ENCODE data around the gene ZBTB46. TPM values are rescaled to one million over a fixed set of nuclear protein-coding genes. Genes with fewer than 3 reads are reported as not detected.
A peak's percentile ranks its signal among the peaks of the same experiment; 100 is the strongest.
"Not testable (repeated sequence)": the region's sequence is repeated elsewhere in the genome, so short reads cannot be mapped to it uniquely, and the experiment has no call there.

The ZBTB46 gene
- total RNA-seq, 1 donor: 0.36 TPM

GRCh38 chr20:63722967-63723622 is 108.0 kb downstream of the ZBTB46 start:
- H2AFZ ChIP-seq (ENCODE audit: low read length); H3K9me3 ChIP-seq (ENCODE audit: low read depth, low read length); H3K27me3 ChIP-seq (ENCODE audit: insufficient read depth, low read length); H3K27ac ChIP-seq (ENCODE audit: low read depth, low read length); H3K4me3 ChIP-seq (ENCODE audit: insufficient read depth, low read length); DNase-seq (ENCODE audit: insufficient read length, low spot score, missing footprints); H3K4me1 ChIP-seq (ENCODE audit: insufficient read depth, low read length); H3K4me2 ChIP-seq (ENCODE audit: insufficient read depth, low read length): not testable (repeated sequence)
- Histone ChIP-seq H3K36me3 (ENCODE audit: insufficient read depth, low read length) (peaks cover 23% of the 10 kb centered on the region), H4K20me1 (ENCODE audit: insufficient read depth, low read length) (peaks cover 12% of the 10 kb centered on the region), H3K79me2 (ENCODE audit: insufficient read depth, low read length) (peaks cover 64% of the 10 kb centered on the region)

DNA sequence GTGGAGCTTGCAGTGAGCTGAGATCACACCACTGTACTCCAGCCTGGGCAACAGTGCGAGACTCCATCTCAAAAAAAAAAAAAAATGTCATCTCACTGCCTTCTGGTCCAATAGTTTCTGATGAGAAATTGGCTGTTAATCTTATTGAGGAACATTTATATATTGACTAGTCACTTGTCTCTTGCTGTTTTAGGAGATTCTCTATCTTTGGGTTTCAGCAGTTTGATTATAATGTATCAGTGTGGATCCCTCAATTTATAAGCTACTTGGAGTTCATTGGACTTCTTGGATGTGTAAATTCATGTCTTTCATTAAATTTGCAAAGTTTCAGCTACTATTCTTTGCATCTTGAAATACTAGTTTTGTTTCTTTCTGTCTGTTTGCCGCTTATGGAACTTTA is 112.1 kb downstream of the ZBTB46 start:
- Histone ChIP-seq H2AFZ (ENCODE audit: low read length) (no peak overlapping the region), H4K20me1 (ENCODE audit: insufficient read depth, low read length) (peaks cover 15% of the 10 kb centered on the region), H3K4me1 (ENCODE audit: insufficient read depth, low read length) (no peaks in the 10 kb centered on the region), H3K4me3 (ENCODE audit: insufficient read depth, low read length) (no peak overlapping the region), H3K36me3 (ENCODE audit: insufficient read depth, low read length) (peaks cover 42% of the 10 kb centered on the region), H3K4me2 (ENCODE audit: insufficient read depth, low read length) (no peak overlapping the region), H3K79me2 (ENCODE audit: insufficient read depth, low read length) (peaks cover 80% of the 10 kb centered on the region), H3K27me3 (ENCODE audit: insufficient read depth, low read length) (no peaks in the 10 kb centered on the region), H3K27ac (ENCODE audit: low read depth, low read length) (no peak overlapping the region), H3K9me3 (ENCODE audit: low read depth, low read length) (peaks cover 5% of the 10 kb centered on the region)
- DNase-seq (ENCODE audit: insufficient read length, low spot score, missing footprints): no peak
- TF ChIP-seq, protein P1, sequence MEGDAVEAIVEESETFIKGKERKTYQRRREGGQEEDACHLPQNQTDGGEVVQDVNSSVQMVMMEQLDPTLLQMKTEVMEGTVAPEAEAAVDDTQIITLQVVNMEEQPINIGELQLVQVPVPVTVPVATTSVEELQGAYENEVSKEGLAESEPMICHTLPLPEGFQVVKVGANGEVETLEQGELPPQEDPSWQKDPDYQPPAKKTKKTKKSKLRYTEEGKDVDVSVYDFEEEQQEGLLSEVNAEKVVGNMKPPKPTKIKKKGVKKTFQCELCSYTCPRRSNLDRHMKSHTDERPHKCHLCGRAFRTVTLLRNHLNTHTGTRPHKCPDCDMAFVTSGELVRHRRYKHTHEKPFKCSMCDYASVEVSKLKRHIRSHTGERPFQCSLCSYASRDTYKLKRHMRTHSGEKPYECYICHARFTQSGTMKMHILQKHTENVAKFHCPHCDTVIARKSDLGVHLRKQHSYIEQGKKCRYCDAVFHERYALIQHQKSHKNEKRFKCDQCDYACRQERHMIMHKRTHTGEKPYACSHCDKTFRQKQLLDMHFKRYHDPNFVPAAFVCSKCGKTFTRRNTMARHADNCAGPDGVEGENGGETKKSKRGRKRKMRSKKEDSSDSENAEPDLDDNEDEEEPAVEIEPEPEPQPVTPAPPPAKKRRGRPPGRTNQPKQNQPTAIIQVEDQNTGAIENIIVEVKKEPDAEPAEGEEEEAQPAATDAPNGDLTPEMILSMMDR (IDR thresholded peaks at IDR 0.05; ENCODE audit: extremely low read depth, low read depth, low read length): no peak

GRCh38 chr20:63714858-63715257 is 116.2 kb downstream of the ZBTB46 start:
- TF ChIP-seq, protein P1 (IDR thresholded peaks at IDR 0.05; ENCODE audit: extremely low read depth, low read depth, low read length): no peak
- Histone ChIP-seq H3K9me3 (ENCODE audit: low read depth, low read length) (peaks cover 5% of the 10 kb centered on the region), H3K27ac (ENCODE audit: low read depth, low read length) (no peak overlapping the region), H2AFZ (ENCODE audit: low read length) (no peak overlapping the region), H3K79me2 (ENCODE audit: insufficient read depth, low read length) (peaks cover 94% of the 10 kb centered on the region), H4K20me1 (ENCODE audit: insufficient read depth, low read length) (peaks cover 8% of the 10 kb centered on the region), H3K4me2 (ENCODE audit: insufficient read depth, low read length) (no peak overlapping the region), H3K4me3 (ENCODE audit: insufficient read depth, low read length) (no peak overlapping the region), H3K27me3 (ENCODE audit: insufficient read depth, low read length) (no peaks in the 10 kb centered on the region), H3K36me3 (ENCODE audit: insufficient read depth, low read length) (peaks cover 57% of the 10 kb centered on the region), H3K4me1 (ENCODE audit: insufficient read depth, low read length) (no peaks in the 10 kb centered on the region)
- peak; percentile 31 for DNase-seq (ENCODE audit: insufficient read length, low spot score, missing footprints)

GRCh38 chr20:63712191-63712590 is 118.9 kb downstream of the ZBTB46 start:
- H3K79me2 ChIP-seq (ENCODE audit: insufficient read depth, low read length): peaks cover 96% of the 10 kb centered on the region
- H3K27ac ChIP-seq (ENCODE audit: low read depth, low read length): no peak overlapping the region
- peaks cover 43% of the 10 kb centered on the region for H3K36me3 ChIP-seq (ENCODE audit: insufficient read depth, low read length)
- H4K20me1 ChIP-seq (ENCODE audit: insufficient read depth, low read length): peaks cover 14% of the 10 kb centered on the region
- H3K4me2 ChIP-seq (ENCODE audit: insufficient read depth, low read length): no peak overlapping the region
- H3K27me3 ChIP-seq (ENCODE audit: insufficient read depth, low read length): no peaks in the 10 kb centered on the region
- no peak overlapping the region for H2AFZ ChIP-seq (ENCODE audit: low read length)
- DNase-seq (ENCODE audit: insufficient read length, low spot score, missing footprints): peak; percentile 34
- no peak overlapping the region for H3K4me3 ChIP-seq (ENCODE audit: insufficient read depth, low read length)
- TF ChIP-seq, protein P1 (IDR thresholded peaks at IDR 0.05; ENCODE audit: extremely low read depth, low read depth, low read length): no peak
- H3K4me1 ChIP-seq (ENCODE audit: insufficient read depth, low read length): peaks cover 8% of the 10 kb centered on the region
- H3K9me3 ChIP-seq (ENCODE audit: low read depth, low read length): peaks cover 3% of the 10 kb centered on the region
